BE2C (cell line): ENCODE measurements around the gene TRIOBP.

Experiments
- DNase-seq: peaks from one replicate; pipeline ENCODE4 v3.0.0-alpha.2; 2020
- H3K27me3 ChIP-seq: fragments of 250-450 bp; sonication (Bioruptor Pico); 2 replicates; pipeline ENCODE4 v1.5.1; 2020; ENCODE audit warnings: mild to moderate bottlenecking
- H3K36me3 ChIP-seq: fragments of 250-450 bp; sonication (Bioruptor Pico); 2 replicates; pipeline ENCODE4 v1.5.1; 2020; ENCODE audit warnings: mild to moderate bottlenecking
- H3K4me1 ChIP-seq: fragments of 250-450 bp; sonication (Bioruptor Pico); 2 replicates; pipeline ENCODE4 v1.5.1; 2020
- H3K4me3 ChIP-seq: 2 replicates; pipeline ENCODE4 v1.5.1; 2011; ENCODE audit warnings: low read depth, low read length
- H3K9me3 ChIP-seq: fragments of 250-450 bp; sonication (Bioruptor Pico); 2 replicates; pipeline ENCODE4 v1.5.1; 2020
- TF ChIP-seq, protein P1 (sequence below): IDR thresholded peaks from 2 replicates; pipeline ENCODE4 v1.5.1; 2012; ENCODE audit warnings: mild to moderate bottlenecking, low read depth, low read length

Gene TRIOBP

DNA sequence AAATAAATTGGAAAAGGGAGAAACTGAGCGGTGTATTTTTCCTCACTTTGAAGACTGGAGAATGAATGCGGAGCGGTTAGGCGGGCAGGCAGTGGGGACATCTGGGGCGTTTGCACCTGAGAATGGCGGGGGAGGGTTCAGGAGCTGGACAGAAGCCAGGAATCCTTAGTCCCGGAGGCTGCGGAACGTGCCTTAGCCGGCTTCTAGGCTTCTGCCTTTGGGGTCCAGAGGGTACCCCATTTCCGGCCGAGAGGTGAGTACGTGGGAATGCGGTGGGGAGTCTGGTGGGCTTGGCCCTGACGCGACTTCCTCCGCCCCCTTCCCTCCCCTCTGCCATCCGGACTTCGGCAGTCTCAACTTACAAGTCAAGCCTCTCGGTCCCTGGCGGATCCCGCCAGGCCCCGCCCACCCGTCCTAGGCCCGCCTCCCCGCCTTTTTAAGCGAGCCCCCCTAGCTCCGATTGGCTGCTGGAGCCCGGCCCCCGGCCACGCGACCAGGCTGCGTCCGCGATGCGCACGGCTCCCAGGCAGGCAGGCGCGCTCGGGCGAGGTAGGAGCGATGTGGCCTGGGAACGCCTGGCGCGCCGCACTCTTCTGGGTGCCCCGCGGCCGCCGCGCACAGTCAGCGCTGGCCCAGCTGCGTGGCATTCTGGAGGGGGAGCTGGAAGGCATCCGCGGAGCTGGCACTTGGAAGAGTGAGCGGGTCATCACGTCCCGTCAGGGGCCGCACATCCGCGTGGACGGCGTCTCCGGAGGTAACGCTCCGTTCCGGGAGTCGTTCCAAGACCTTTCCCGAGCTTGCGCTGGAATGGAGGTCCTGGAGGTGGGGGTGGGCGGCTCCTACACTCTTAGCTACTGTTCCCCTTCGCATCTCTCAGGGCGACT is 110.8 kb downstream of the TRIOBP start, which contains the start of gene GCAT:
Gene GCAT (plus strand): TSS at position 525 of the 884 bp plus-strand sequence. CDS start 34 bp downstream, at position 559.
- Histone ChIP-seq H3K27me3 (no peaks in the 10 kb centered on the region), H3K9me3 (no peaks in the 10 kb centered on the region), H3K4me3 (peak within 1 kb of the TSS; percentile 96), H3K36me3 (no peaks in the 10 kb centered on the region), H3K4me1 (peaks cover 4% of the 10 kb centered on the region; the same call in 1 of the 2 replicates)
- TF ChIP-seq, protein P1, sequence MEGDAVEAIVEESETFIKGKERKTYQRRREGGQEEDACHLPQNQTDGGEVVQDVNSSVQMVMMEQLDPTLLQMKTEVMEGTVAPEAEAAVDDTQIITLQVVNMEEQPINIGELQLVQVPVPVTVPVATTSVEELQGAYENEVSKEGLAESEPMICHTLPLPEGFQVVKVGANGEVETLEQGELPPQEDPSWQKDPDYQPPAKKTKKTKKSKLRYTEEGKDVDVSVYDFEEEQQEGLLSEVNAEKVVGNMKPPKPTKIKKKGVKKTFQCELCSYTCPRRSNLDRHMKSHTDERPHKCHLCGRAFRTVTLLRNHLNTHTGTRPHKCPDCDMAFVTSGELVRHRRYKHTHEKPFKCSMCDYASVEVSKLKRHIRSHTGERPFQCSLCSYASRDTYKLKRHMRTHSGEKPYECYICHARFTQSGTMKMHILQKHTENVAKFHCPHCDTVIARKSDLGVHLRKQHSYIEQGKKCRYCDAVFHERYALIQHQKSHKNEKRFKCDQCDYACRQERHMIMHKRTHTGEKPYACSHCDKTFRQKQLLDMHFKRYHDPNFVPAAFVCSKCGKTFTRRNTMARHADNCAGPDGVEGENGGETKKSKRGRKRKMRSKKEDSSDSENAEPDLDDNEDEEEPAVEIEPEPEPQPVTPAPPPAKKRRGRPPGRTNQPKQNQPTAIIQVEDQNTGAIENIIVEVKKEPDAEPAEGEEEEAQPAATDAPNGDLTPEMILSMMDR, result no peak
- DNase-seq, result peak; percentile 98

DNA sequence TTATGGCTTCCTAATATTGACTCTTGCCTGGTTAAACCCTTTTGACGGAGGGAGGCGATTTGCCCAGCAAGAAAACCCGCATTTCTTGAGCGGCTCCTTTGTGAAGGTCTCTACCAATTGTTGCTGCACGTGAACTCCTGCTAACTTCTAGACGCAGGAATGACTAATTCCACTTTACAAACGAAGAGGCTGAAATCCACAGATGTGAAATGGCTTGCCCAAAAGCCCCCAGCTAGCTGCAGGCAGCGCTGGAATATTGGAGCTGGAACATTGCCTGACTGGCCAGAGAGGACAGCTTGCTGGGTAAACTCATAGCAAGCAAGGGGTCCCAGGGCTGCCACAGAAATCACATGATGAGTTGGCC is 111.4 kb downstream of the TRIOBP start:
- H3K4me3 ChIP-seq, result peak overlapping the region; percentile 96
- DNase-seq, result no peak
- TF ChIP-seq, protein P1, result no peak
- H3K36me3 ChIP-seq, result no peaks in the 10 kb centered on the region
- H3K27me3 ChIP-seq, result no peaks in the 10 kb centered on the region
- H3K9me3 ChIP-seq, result no peaks in the 10 kb centered on the region
- H3K4me1 ChIP-seq, result peaks cover 2% of the 10 kb centered on the region; the same call in 1 of the 2 replicates

DNA sequence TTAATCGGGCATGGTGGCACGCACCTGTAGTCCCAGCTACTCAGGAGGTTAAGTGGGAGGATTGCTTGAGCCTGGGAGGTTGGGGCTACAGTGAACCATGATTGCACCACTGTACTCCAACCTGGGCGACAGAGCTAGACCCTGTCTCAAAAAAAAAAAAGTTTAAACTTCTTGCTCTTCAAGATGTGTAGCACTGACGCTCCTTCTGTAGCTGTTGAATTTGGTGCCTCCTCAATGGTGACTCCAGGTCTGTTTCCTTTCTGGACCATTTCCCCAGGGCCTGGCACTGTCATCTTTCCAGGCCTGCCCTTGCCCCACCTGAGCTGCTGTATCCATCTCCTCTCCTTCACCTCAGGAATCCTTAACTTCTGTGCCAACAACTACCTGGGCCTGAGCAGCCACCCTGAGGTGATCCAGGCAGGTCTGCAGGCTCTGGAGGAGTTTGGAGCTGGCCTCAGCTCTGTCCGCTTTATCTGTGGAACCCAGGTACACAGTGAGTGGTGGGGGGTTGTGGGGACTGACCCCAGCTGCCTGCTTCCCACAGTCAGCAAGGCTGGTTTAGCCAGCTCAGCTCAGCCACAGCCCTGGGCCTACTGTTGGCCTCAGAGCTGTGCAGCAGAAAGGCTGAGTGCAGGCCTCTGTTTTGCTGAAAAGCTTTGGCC is 113.0 kb downstream of the TRIOBP start:
- Histone ChIP-seq H3K36me3 (no peaks in the 10 kb centered on the region), H3K4me1 (no peaks in the 10 kb centered on the region), H3K9me3 (no peaks in the 10 kb centered on the region), H3K4me3 (no peak overlapping the region), H3K27me3 (no peaks in the 10 kb centered on the region)
- TF ChIP-seq, protein P1, result no peak
- no peak for DNase-seq

DNA sequence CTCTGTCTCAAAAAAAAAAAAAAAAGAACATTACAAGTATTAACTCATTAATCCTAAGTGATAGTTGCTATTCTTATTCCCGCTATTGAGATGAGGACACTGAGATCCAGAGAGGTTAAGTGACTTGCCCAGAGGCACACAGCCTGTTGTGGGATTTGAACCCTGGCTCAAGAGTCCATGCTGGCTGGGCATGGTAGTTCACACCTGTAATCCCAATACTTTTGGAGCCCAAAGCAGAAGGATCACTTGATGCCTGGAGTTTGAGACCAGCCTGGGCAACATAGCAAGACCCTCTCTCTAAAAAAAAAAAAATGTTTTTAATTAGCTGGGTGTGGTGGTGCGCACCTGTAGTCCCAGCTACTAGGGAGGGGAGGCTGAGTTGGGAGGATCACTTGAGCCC is 115.0 kb downstream of the TRIOBP start:
- Histone ChIP-seq H3K9me3 (no peaks in the 10 kb centered on the region), H3K4me3 (no peak overlapping the region), H3K36me3 (no peaks in the 10 kb centered on the region), H3K27me3 (no peaks in the 10 kb centered on the region), H3K4me1 (no peaks in the 10 kb centered on the region)
- no peak for DNase-seq
- TF ChIP-seq, protein P1, result no peak

DNA sequence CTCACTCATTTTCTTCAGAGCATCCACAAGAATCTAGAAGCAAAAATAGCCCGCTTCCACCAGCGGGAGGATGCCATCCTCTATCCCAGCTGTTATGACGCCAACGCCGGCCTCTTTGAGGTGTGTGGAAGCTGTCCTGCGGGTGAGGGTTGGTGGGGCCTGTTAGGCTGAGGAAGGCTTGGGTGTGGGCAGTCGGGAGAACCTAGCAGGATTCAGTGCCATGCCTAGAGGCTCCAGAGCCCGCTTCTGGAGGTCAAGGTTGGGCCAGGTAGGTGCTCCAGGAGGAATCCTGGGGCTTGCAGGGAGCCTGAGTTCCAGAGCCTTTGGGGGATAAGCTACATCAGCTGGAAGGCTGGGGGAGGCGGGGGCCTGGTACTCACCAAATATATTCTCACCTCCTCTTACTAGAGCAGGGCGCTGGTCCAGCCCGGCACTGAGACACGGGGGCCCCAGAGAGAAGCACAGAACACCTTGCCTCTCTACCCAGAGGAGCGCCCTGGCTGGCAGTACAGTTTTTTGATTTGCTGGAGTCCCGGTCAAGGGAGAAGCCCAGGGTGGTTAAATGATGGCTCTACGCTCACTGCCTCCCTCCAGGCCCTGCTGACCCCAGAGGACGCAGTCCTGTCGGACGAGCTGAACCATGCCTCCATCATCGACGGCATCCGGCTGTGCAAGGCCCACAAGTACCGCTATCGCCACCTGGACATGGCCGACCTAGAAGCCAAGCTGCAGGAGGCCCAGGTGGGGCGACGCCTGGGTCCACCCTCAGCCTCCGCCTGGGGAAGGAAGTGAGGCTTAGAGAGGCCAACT is 116.2 kb downstream of the TRIOBP start:
- no peak overlapping the region for H3K4me3 ChIP-seq
- no peaks in the 10 kb centered on the region for H3K9me3 ChIP-seq
- TF ChIP-seq, protein P1, result no peak
- DNase-seq, result no peak
- no peaks in the 10 kb centered on the region for H3K4me1 ChIP-seq
- H3K27me3 ChIP-seq, result no peaks in the 10 kb centered on the region
- no peaks in the 10 kb centered on the region for H3K36me3 ChIP-seq
